GM12878 (cell line): ENCODE measurements around the gene KDM2A. TPM values are rescaled to one million over a fixed set of nuclear protein-coding genes. Genes with fewer than 3 reads are reported as not detected.

ENCODE experiments used
- FOXM1 ChIP-seq: IDR thresholded peaks from 2 replicates; pipeline ENCODE4 v1.6.1; 2012; ENCODE audit warnings: low read depth, mild to moderate bottlenecking, inconsistent platforms, low read length, moderate library complexity
- MYC ChIP-seq: IDR thresholded peaks from 2 replicates; pipeline ENCODE4 v1.6.1; 2011; ENCODE audit warnings: mild to moderate bottlenecking, low read length, moderate library complexity, inconsistent platforms; ENCODE audit not compliant: insufficient read depth, insufficient replicate concordance, insufficient read length, severe bottlenecking
- POLR2AphosphoS5 ChIP-seq: IDR thresholded peaks from 2 replicates; pipeline ENCODE4 v1.6.1; 2011; ENCODE audit warnings: mild to moderate bottlenecking, low read length, inconsistent platforms
- RAD21 ChIP-seq: IDR thresholded peaks from 2 replicates; pipeline ENCODE4 v1.6.1; 2011; ENCODE audit warnings: mild to moderate bottlenecking, low read depth, low read length, moderate library complexity; ENCODE audit not compliant: insufficient read depth
- RCOR1 ChIP-seq: conservative IDR thresholded peaks from 2 replicates; pipeline ENCODE4 v1.6.1; 2012; ENCODE audit warnings: low read depth, low read length, improper control_type of control experiment
- SIN3A ChIP-seq: IDR thresholded peaks from 2 replicates; pipeline ENCODE4 v1.6.1; 2012; ENCODE audit warnings: low read depth, low read length, improper control_type of control experiment
- SIX5 ChIP-seq: IDR thresholded peaks from 2 replicates; pipeline ENCODE4 v1.6.1; 2011; ENCODE audit warnings: mild to moderate bottlenecking, low read depth, low read length, moderate library complexity; ENCODE audit not compliant: severe bottlenecking
- SMARCA5 ChIP-seq: fragments of 450-650 bp; IDR thresholded peaks from 2 replicates; pipeline ENCODE4 v1.6.1; 2017; ENCODE audit warnings: mild to moderate bottlenecking
- STAT1 ChIP-seq: fragments of 450-650 bp; conservative IDR thresholded peaks from 2 replicates; pipeline ENCODE4 v1.6.1; 2014; ENCODE audit warnings: antibody characterized with exemption, mild to moderate bottlenecking
- STAT3 ChIP-seq: IDR thresholded peaks from 2 replicates; pipeline ENCODE4 v1.6.1; 2011; ENCODE audit warnings: low read depth, low read length, improper control_type of control experiment
- WRNIP1 ChIP-seq: IDR thresholded peaks from 2 replicates; pipeline ENCODE4 v1.6.1; 2011; ENCODE audit warnings: low read depth, low read length, improper control_type of control experiment, borderline replicate concordance
- polyA plus RNA-seq, 11 experiments: library from polyadenylated mRNA; depleted of rRNA in 4 of 11; unstranded in 6 of 11; stranded (reverse) in 5 of 11; fragments of >200 nt; fragmentation: Nextera tagmentation in 4 of 11; fragmentation: Illumina TruSeq in 1 of 11; extraction: Ambion mirVana in 4 of 11; extraction: Trizol in 1 of 11; gene quantifications; 1 replicate in 1 of 11; 2 replicates in 10 of 11; pipeline versions ENCODE4 v1.2.1 to v1.2.3, GENCODE V29; 2011 to 2016; ENCODE audit warnings: inconsistent platforms in 2 of 11, missing spikeins in 2 of 11, low read depth in 1 of 11
- total RNA-seq, 4 experiments: library from RNA; depleted of rRNA in 3 of 4; stranded (reverse); fragments of >200 nt in 3 of 4; fragmentation: Illumina TruSeq in 1 of 4; extraction: Trizol in 1 of 4; gene quantifications; 2 replicates each; pipeline versions ENCODE4 v1.2.1 to v1.2.3, GENCODE V29; 2013 to 2021
- TF ChIP-seq, protein P1 (sequence below), 3 experiments: IDR thresholded peaks in 2 of 3; conservative IDR thresholded peaks in 1 of 3; 2 replicates each; pipeline ENCODE4 v1.5.1; 2011; ENCODE audit warnings: low read depth in 3 of 3, low read length in 3 of 3, mild to moderate bottlenecking in 3 of 3, control low read depth in 2 of 3, moderate library complexity in 2 of 3, inconsistent platforms in 1 of 3, mixed read lengths in 1 of 3; ENCODE audit not compliant: control insufficient read depth in 2 of 3, insufficient read depth in 1 of 3; ENCODE audit errors: extremely low read depth in 1 of 3
- TF ChIP-seq, protein P2 (sequence below): fragments of 450-650 bp; IDR thresholded peaks from 2 replicates; pipeline ENCODE4 v1.6.1; 2016; ENCODE audit warnings: mild to moderate bottlenecking
- TF ChIP-seq, protein P3 (sequence below): fragments of 450-650 bp; IDR thresholded peaks from 2 replicates; pipeline ENCODE4 v1.6.1; 2016; ENCODE audit warnings: mild to moderate bottlenecking

The KDM2A gene
- total and polyA plus RNA-seq, 10 of the 15 experiments (the other 5 are each of a cell fraction or from before 2014, with no cell fraction given): 10.5 to 69.3 (median 41.6) TPM

DNA sequence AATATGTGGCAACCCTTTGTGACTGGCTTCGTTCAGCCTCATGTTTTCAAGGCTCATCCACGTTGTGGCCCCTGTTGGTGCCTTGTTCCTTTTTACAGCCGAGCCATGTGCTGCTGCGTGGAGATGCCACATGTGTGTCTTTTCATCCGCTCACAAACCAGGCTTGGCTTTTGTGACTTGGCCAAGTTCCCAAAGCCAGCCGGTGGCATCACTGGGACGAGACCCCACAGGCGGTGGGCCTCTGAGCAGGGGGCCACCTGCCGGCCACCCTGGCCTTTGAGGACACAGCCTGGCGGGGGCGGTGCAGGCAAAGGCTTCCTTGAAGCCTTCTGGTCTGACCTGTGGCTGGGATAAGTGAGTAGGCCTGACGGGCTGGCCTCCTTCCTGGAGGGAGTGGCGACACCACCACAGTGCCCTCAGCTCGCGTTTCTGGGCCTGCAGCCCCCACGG is 157.7 kb downstream of the KDM2A start (continued):
- TF ChIP-seq SIN3A (peak; percentile 53; the same call in 1 of the 2 replicates), POLR2AphosphoS5 (0 out of 2 replicates have a peak, but pooled peaks have one; percentile 54), STAT3 (no peak), RAD21 (0 out of 2 replicates have a peak, but pooled peaks have one; percentile 15), SMARCA5 (peak; percentile 6; the same call in 1 of the 2 replicates), WRNIP1 (no peak), STAT1 (no peak), FOXM1 (no peak), MYC (peak; percentile 36), RCOR1 (0 out of 2 replicates have a peak, but pooled peaks have one; percentile 1), SIX5 (no peak)
- TF ChIP-seq, protein P1, sequence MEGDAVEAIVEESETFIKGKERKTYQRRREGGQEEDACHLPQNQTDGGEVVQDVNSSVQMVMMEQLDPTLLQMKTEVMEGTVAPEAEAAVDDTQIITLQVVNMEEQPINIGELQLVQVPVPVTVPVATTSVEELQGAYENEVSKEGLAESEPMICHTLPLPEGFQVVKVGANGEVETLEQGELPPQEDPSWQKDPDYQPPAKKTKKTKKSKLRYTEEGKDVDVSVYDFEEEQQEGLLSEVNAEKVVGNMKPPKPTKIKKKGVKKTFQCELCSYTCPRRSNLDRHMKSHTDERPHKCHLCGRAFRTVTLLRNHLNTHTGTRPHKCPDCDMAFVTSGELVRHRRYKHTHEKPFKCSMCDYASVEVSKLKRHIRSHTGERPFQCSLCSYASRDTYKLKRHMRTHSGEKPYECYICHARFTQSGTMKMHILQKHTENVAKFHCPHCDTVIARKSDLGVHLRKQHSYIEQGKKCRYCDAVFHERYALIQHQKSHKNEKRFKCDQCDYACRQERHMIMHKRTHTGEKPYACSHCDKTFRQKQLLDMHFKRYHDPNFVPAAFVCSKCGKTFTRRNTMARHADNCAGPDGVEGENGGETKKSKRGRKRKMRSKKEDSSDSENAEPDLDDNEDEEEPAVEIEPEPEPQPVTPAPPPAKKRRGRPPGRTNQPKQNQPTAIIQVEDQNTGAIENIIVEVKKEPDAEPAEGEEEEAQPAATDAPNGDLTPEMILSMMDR (IDR thresholded peaks at IDR 0.05 in 2 of 3, conservative IDR thresholded peaks at IDR 0.05 in 1 of 3; ENCODE audit: control insufficient read depth in 2 of 3, extremely low read depth in 1 of 3, insufficient read depth in 1 of 3, low read depth in 3 of 3, low read length in 3 of 3): peak; percentile 22 to 56 (median 40); a peak in 5 of 6 replicates
- TF ChIP-seq, protein P2, sequence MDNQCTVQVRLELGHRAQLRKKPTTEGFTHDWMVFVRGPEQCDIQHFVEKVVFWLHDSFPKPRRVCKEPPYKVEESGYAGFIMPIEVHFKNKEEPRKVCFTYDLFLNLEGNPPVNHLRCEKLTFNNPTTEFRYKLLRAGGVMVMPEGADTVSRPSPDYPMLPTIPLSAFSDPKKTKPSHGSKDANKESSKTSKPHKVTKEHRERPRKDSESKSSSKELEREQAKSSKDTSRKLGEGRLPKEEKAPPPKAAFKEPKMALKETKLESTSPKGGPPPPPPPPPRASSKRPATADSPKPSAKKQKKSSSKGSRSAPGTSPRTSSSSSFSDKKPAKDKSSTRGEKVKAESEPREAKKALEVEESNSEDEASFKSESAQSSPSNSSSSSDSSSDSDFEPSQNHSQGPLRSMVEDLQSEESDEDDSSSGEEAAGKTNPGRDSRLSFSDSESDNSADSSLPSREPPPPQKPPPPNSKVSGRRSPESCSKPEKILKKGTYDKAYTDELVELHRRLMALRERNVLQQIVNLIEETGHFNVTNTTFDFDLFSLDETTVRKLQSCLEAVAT: no peak
- TF ChIP-seq, protein P3, sequence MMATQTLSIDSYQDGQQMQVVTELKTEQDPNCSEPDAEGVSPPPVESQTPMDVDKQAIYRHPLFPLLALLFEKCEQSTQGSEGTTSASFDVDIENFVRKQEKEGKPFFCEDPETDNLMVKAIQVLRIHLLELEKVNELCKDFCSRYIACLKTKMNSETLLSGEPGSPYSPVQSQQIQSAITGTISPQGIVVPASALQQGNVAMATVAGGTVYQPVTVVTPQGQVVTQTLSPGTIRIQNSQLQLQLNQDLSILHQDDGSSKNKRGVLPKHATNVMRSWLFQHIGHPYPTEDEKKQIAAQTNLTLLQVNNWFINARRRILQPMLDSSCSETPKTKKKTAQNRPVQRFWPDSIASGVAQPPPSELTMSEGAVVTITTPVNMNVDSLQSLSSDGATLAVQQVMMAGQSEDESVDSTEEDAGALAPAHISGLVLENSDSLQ: no peak
